Umbilical cord (tissue), 2 donors: ENCODE results near the gene CD48. TPM values are rescaled to one million over a fixed set of nuclear protein-coding genes. Genes with fewer than 3 reads are reported as not detected.
A peak's percentile ranks its signal among the peaks of the same experiment; 100 is the strongest.

Experiments used
- DNase-seq: peaks from one replicate; pipeline ENCODE4 v3.0.0-alpha.2; 2015; ENCODE audit warnings: low spot score
- total RNA-seq: library from RNA; depleted of rRNA; stranded (reverse); fragments of >200 nt; gene quantifications from one replicate; pipeline ENCODE4 v1.2.3, GENCODE V29; 2014; ENCODE audit warnings: low replicate concordance; ENCODE audit not compliant: insufficient read depth

The CD48 gene
- total RNA-seq, 1 donor from 2014 or later: 12.5 TPM

DNA sequence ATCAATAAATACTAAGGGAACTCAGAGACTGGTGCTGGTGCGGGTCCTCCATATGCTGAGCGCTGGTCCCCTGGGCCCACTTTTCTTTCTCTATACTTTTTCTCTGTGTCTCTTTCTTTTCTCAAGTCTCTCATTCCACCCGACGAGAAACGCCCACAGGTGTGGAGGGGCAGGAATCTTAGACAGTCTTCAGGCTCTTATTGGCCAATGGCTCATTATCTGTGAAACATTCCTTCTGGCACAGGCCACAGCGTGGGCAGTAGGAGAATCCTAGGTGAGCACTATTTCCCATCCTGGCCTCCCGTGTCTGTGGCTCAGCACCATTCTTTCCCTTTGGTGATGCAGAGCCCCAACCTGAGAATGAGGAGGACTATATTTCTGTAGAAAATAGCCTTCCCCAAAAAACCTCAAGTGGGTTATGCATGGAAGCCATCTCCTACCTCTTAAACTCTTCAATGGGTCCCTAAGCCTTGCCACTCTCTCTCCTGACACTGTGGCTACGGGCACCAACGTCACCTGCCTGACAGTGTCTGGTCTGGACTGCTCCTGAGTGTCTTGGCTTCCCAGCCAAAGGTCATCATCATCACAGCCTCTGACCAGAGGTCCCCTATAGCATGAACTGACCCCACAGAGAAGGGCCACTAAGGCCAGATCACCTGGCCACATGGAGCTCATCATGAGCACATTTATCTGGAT is 58.5 kb downstream of the CD48 start:
- no peak for DNase-seq

DNA sequence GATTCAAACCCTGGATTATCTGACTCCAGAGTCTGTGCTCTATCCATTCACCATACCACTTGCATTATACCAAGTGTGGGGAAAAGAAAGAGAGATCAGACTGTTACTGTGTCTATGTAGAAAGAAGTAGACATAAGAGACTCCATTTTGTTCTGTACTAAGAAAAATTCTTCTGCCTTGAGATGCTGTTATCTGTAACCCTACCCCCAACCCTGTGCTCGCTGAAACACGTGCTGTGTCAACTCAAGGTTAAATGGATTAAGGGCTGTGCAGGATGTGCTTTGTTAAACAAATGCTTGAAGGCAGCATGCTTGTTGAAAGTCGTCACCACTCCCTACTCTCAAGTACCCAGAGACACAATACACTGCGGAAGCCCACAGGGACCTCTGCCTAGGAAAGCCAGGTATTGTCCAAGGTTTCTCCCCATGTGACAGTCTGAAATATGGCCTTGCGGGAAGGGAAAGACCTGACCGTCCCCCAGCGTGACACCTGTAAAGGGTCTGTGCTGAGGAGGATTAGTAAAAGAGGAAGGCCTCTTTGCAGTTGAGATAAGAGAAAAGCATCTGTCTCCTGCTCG is 59.5 kb downstream of the CD48 start:
- peak; percentile 34 for DNase-seq

DNA sequence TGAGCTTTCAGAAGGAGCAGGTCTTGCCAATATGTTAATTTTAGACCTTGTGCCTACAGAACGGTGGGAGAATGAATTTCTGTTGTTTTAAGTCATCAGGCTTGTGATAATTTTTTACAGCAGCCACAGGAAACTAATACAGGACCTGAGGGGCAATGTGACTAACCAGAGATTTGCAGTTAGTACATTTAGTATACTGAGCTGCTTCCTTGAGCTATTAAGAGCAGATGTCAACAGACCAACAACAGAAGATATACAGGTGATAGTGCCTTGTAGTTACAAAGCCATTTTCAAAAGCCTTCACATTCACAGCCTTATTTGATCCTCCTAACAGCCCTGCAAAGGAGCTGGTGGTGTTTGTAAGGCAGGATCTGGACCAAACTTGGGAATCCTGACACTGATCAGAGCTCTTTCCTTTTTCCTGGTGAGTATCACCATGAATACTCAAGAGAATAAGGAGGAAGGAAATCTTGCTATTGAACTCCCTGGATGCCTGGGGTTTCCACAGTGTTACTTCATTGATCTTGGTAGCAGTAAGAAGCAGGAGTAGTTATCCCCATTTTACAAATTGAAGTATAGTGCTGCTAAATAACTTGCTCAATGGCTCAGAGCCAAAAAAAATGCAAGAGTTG is 60.1 kb downstream of the CD48 start:
- DNase-seq: no peak

DNA sequence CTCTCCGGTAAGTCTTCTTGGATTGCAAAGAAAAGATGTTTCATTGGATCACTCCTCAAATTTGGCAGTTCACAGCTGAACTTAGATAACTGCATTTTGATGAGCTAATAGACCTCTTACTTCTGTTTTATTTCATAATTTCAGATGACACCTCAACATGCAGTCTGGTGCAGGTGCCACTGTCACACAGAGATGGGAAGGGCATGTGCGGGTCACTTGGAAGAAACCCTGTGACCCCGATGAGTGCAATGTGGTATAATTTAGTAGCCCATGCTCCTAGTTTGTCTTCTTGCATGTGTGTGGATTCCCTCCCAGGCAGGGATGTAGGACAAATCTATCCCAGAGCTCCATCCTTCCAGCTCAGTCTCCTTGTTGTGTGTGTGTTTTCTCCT is 64.3 kb downstream of the CD48 start:
- no peak for DNase-seq

DNA sequence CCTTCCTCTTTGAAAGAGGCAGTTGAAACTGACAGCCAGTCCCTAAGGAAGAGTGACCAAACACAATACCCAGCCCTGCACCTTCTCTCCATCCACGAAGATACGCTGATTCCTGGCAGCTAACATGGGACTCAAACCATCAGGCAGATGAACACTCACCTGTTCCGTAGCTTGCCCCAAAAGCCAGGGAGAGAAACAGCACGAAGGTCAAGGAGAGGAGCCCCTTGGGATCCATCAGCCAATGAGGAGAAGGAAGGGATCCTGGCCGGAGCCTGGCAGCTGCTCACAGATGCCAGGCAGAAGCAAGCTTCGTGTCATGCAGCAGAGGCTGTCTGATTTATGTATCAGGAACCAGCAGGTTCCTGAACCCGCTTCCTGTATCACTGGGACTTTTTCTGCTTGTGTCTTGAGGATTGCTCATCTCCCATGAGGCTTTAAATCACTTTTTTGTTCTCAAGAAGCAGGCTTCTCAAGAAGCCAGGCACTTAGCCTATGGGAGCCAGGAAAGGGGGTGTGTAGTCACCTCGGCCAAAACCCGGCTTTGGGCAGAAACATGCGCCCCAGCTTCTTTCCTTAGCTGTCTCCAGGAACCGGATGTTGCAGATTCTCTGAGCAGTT is 64.8 kb downstream of the CD48 start, which contains the start of gene SLAMF1:
SLAMF1 (minus strand) TSS at position 334 of the 618 bp plus-strand sequence; CDS start at position 235, 99 bp downstream.
- no peak for DNase-seq

DNA sequence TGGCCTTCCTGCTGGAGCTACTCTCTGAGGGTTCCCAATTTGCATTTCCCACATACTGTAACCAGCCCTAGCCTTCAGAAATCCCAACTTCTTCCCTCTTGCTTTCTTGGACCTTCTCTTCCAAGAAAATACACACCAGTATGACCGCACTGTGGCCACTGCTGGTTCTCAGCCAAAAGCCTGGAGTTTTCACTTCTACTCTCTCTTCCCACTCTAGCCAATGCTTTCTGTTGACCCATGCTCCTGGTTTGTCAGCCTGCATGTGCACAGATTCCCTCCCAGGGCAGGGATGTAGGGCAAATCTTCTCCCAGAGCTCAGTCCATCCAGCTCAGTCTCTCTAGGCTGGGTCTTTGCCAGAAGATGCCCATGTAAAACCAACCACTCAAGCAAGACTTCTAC is 65.4 kb downstream of the CD48 start:
- no peak for DNase-seq

DNA sequence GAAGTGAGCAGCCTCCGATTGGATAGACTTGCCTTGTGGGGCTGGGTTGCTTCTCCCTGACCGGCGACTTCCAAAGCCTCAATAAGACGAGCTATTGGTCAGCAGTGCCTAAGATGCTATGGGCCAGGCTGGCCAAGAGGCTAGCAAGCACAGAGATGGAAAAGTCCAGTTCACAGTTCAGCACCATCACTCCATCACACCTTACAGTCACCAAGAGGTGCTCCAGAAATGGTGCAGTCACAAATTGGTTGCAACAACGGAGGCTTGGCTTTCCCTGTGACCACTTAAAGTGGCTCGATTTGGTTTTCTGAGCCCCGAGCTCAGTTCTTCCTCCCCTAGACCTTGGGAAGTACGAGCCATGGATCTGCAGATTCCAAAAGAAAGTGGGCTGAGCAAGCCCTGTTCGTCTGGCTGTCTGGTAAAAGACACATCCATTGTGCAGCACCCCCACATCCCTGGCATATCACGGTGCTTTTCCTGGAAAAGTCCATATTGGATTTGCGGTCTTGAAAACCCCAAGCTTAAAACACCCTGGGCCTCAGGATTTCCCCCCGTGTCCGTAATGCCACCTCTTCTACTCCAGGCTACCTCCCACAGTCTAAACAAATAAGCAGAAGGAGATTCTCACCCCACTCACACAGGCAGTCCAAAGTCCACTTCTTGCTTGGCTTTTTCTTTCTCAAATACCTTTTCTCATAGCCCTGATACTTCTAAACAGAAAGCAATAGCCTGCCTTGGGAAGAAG is 66.1 kb downstream of the CD48 start:
- DNase-seq: no peak

DNA sequence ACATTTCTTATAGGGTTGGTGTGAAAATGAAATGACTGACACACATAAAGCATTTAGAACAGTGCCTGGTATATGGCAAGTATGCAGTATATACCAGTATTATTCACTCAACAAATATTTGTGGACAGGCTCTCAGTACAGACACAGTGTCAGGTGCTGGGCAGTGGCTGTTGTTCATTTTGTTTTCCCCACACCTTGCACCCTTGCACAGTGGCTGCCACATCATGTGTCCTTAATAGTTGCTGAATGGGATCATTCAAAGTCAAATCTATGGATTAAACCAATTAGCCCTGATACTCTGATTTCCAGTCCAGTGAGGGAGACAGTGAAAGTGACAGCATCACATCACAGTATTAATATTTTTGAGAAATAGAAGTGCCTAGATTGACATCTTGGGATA is 67.2 kb downstream of the CD48 start:
- DNase-seq: no peak

DNA sequence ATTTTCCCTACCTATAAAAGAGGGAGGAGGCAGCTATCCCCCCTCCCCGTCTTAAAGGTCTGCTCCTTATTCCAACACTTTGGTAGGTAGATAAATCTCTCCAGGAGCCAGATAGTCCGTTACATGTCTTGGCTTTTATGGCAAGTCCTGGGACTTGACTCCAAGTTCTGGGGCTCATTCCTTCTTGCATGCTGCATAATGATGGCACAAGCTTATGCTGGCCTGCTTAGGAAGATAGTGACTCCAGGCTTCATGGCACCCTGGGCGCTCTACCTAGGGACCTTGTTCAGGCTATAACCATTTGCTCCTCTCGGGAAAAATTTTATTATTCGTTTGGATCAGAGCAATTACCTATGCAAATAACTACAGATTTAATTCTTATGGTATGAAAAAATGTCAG is 68.5 kb downstream of the CD48 start:
- DNase-seq: no peak

DNA sequence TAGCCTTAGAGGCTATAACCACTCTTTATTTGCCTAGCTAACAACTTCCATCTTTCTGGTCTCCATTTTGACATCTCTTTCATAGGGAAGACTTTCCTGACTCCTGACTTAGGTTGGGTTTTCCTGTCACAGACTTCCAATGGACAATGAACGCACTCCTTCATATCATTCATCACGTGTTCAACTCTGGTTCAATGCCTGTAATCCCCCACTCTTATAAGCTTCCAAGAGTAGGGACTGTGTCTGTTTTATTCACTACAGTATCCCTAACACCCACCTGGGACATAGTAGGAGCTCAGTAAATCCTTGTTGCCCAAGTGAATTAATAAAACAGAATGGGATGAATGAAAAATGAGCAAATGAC is 69.4 kb downstream of the CD48 start:
- DNase-seq: no peak

DNA sequence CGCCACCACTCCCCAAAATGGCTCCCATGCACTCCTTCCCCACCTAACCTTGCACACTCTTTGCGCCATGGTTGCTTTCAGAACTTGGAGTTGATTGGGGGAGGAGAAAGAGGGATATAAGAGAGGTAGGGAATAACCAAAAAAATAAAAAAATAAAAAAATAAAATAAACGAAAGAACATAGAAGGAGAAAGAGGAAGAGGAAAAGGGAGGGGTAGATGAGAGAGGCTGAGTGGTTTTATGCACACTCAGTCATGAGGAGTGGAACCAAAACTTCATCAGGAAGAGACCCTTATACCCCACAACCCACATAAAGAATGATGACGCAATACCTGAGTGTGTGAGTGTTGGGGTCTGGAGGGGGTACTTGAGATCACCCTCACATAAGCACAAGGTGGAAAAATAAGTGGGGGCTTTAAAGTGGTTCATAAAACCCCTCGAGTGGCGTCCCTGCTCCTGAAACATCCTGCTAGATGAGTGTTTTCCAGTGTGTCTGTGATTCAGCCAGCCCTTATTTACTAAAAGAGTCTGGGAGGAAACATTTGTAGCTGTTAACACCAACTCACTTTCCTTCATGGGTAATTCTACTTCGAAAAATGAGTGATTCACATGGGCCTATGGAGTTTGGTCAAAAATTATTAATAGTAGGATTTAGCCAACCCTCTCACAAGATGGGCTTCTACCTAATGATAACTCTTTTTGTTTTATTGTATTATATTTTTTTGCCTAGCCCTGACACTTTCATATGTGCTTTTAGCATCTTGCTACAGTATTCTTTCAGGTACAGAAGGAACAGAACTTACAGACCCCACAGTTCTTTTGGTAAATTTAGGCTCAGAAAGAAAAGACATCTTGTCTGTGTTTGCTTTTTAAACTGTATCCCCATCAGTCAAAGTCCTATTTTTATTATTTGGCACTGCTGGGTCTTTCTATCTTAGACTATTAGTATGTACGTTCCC is 70.0 kb downstream of the CD48 start:
- DNase-seq: no peak

DNA sequence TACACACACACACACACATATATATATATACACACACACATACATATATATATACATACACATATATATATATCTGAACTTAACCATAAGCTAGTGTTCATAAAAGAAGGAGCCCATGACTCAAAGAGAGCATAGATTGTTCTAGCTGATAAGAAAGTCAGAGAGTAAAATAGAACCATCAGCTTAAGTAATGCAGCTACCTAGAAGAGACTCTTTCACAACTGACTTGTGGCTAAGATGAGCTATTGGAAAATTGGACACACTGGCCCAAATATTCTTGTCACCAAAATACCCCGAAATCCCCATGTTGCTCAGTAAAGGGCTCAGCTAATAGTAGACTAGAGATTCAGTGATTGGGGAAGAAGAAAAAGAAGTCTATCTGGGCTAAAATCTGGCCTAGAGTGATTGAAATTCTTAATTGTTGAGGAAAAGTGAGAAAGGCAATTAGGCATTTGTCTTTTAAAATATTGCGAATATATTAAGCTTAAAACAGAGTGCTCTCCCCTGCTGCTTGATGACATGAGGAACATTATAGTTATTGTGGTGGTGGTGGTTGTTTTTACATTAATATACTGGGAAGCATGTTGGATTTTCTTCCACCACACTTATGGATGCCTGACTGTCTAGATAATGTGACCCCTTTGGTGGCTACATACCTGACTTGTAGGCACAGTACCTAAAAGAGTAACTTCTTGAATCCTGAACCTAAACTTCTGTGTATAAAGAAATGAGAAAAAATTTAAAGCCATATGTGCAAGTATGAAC is 71.1 kb downstream of the CD48 start:
- DNase-seq: no peak

DNA sequence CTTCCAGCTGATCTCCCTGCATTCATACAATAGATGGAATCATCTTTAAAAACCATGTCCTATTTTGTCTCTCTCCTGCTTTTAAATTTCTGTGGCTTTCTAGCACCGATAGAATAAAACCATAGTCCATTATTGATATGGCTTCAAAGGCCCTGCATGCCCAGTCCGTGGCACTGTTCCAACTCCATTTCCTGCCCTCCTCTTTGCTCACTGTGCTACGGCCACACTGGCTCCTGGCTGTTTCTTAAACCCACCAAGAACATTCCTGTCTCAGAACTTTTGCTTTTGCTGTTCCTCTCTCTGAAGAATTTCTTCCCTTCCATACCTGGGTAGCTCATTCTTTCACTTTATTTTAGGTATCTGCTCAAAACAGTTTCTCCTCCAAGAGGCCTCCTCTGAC is 72.0 kb downstream of the CD48 start:
- DNase-seq: no peak

DNA sequence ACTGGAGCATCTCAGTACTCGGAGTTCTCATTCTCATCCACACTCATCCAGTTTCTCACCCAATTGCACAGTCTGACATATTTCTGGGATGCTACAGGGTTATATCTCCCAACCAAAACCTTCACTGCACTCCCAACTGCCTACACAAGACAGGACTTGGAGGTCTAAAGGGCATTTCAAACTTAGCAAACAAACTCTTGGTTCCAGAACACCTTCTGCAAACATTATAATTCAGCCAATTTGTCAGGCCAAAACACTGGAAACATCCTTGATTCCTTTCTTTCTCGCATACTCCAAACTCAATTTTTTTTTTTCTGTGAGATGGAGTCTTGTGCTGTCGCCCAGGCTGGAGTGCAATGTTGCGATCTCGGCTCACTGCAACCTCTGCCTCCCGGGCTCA is 72.7 kb downstream of the CD48 start:
- no peak for DNase-seq

DNA sequence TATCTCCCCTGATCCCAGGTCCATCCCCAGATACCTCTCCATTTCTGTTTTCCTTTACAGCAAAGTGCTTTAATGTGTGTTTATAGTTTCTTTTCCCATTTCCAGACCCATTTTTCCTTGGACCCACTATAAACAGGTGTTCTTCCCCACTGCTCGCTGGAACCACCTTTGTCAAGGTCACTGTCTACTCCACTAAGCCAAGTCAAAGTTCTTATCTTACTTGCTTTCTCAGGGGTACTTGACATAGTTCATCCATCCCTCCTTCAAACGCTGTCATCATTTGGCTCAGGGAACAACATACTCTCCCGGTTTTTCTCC is 73.1 kb downstream of the CD48 start:
- no peak for DNase-seq

DNA sequence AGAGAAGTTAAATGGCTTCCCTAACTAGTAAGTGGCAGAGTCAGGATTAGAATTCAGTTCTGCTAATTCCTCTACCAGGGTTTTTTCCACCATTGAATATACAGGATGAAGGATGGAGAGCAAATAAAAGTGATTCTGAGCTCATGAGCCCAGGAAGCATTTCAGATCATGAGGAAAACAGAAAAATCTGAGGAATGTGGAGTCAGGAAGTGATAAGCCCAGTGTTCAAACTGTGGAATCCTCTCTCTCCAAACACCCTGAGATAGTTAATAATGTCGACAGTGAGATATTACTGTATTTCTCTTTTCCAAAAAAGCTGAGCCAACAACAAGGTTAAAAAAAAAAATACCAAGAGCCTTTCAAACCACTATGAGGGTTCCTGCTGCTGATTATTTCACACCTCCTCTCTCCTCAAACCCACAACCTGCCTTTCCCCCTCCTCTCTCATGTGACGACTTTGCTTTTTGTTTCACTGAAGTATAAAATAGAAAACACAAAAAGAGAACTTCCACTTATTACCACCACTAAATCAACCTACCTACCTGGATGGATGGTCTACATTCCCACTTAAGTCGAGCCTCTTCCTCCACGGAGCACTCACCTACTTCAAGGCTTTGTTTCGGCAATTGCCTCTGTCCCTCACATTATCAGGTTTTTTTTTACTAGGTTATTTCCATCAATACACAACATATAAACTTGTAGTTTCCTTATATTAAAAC is 73.6 kb downstream of the CD48 start:
- no peak for DNase-seq

DNA sequence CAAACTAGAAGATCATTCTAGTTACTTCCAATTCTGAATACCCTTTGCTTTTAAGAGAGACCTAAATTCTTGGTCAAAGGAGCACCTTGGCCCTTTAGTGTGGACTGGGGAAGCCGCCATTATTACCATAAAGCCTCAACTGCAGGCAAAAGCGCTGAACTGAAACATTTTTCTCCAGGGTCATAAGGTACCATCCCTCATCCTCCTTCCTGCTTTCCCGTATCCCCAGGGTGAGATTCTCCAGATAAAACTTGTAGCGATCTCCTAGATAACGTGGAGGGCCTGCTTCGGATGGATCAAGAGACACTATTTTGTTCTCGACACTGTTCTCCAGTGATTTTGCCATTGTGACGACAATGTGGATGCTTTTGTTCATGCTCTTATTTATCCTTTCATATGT is 74.6 kb downstream of the CD48 start:
- no peak for DNase-seq

DNA sequence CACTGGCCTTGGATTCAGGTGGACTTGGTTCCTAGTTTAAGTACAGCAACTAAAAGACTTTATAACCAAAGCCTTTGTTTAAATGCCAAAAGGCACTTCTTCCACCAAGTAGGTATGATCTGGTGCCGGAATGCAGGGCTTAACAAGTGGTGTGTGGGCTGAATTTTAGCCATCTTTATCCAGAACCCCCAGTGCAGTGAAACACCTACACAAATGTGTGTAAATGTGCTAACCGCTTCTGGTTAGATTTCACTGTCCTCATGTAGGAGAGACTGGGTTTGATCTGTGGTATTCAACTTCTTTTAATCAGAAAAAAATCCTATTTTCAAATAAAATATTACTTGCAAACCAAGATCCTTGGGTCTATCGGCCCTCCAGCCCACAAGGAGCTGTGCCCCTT is 75.1 kb downstream of the CD48 start:
- no peak for DNase-seq

DNA sequence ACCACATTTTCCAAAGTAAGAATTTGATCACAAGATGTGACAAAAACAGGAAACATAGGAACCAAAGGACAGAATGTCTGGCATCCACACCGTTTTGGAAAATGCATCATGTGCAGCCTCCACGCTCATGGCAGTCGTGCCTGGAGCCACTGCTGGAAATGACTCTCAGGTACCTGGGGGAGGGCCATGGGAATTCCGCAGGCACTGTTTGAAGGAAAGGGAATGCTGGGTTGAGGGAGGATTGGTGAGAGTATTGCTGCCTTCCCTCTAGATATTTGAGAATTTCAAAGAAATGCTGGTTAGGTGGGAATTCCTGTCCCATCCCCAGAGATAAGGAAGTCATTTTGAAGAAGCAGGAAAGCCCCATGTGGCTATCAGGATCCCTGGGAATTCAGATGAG is 75.5 kb downstream of the CD48 start:
- DNase-seq: no peak
